T-helper 2 cell (primary cell): Measurements from ENCODE around the gene PCDHB7.
"Not testable (repeated sequence)": the region's sequence is repeated elsewhere in the genome, so short reads cannot be mapped to it uniquely, and the experiment has no call there.

Experiments
- DNase-seq, 5 experiments: peaks; one replicate each; pipeline versions ENCODE4 v3.0.0 to v3.0.0-alpha.2; 2012 to 2022

The PCDHB7 gene

DNA sequence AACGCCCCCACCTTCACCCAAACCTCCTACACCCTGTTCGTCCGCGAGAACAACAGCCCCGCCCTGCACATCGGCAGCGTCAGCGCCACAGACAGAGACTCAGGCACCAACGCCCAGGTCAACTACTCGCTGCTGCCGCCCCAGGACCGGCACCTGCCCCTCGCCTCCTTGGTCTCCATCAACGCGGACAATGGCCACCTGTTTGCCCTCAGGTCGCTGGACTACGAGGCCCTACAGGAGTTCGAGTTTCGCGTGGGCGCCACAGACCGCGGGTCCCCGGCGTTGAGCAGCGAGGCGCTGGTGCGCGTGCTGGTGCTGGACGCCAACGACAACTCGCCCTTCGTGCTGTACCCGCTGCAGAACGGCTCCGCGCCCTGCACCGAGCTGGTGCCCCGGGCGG, 52.4 kb downstream of the PCDHB7 start:
- not testable (repeated sequence) for DNase-seq

DNA sequence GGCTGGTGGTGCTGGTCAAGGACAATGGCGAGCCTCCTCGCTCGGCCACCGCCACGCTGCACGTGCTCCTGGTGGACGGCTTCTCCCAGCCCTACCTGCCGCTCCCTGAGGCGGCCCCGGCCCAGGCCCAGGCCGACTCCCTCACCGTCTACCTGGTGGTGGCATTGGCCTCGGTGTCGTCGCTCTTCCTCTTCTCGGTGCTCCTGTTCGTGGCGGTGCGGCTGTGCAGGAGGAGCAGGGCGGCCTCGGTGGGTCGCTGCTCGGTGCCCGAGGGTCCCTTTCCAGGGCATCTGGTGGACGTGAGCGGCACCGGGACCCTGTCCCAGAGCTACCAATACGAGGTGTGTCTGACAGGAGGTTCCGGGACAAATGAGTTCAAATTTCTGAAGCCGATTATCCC, 53.0 kb downstream of the PCDHB7 start:
- not testable (repeated sequence) for DNase-seq
